HG03432 (cell line): ENCODE results near the gene AKIRIN1.
"Not testable (repeated sequence)": the region's sequence is repeated elsewhere in the genome, so short reads cannot be mapped to it uniquely, and the experiment has no call there.

Experiments
- ATAC-seq: cut with Tn5 transposase; IDR thresholded peaks from one replicate; pipeline ENCODE4 v1.9.1; 2021; ENCODE audit warnings: mild to moderate bottlenecking, moderate library complexity; ENCODE audit not compliant: unreplicated experiment

AKIRIN1 gene

DNA sequence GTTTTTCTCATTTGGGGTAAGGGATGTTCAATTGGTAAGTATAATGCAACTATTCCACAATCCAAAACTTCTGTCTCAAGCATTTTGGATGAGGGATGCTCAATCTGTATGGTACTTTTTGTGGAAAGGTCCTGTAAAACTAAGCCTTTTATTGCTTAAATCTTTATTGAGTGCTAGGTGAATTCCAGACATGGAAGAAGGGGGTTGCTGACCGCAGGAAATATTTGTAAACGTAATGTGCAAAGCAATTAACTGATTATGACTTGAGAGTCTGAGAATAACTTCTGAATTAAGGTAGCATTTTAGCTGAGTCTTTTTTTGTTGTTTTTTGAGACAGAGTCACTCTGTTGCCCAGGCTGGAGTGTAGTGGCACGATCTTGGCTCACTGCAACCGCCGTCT is 3.1 kb downstream of the AKIRIN1 start:
- no peak for ATAC-seq

DNA sequence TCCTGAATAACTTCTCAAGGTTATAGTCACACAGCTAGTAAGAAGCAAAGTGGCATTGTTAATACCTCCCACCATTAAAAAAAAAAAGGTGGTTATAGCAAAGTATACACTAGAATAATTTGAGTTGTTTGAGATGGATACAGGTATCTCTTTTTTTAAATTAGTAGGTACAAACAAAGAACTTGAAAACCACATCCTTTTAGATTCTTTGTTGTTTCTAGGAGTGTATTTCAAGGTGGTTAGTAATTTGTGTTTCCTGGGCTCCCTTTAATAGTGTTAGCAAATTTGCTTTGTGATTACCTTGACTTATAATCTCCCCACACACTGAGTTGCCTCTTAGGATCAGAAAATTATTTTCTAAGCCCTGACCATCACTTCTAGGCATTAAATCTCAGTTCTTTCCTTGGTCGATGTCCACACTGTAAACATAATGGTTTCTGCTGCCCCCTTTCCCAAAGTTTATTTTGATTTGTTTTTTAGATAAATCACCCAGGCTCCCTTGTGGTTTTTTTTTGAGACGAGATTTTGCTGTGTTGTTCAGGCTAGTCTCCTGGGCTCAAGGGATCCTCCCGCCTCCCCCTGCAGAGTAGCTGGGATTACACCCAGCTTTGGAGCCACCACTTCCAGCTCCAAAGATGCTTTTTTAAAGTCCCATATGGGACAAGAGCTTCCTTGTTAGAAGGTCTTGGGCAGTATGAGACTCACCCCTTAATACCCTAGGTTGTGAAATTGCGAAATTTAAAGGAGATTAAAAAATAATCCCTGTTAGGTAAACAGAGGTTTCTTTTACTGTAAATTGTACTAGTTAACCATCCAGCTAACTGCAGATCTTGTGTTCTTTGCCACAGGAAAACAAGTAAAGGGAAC is 6.2 kb downstream of the AKIRIN1 start:
- no peak for ATAC-seq

DNA sequence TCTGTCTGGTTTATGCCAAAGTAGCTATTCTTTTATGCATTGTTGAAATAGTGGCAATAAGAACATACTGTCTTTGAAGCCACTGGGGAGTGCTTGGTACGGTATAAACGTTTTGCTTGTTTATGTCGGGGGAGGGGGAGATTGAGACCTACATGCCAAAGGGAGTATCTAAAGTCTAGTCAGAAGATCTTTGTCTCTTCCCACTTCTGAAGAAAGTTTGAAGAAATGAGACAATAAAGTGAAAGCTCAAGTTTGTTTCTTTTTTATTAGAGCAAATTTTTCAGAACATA is 6.8 kb downstream of the AKIRIN1 start:
- ATAC-seq: no peak

DNA sequence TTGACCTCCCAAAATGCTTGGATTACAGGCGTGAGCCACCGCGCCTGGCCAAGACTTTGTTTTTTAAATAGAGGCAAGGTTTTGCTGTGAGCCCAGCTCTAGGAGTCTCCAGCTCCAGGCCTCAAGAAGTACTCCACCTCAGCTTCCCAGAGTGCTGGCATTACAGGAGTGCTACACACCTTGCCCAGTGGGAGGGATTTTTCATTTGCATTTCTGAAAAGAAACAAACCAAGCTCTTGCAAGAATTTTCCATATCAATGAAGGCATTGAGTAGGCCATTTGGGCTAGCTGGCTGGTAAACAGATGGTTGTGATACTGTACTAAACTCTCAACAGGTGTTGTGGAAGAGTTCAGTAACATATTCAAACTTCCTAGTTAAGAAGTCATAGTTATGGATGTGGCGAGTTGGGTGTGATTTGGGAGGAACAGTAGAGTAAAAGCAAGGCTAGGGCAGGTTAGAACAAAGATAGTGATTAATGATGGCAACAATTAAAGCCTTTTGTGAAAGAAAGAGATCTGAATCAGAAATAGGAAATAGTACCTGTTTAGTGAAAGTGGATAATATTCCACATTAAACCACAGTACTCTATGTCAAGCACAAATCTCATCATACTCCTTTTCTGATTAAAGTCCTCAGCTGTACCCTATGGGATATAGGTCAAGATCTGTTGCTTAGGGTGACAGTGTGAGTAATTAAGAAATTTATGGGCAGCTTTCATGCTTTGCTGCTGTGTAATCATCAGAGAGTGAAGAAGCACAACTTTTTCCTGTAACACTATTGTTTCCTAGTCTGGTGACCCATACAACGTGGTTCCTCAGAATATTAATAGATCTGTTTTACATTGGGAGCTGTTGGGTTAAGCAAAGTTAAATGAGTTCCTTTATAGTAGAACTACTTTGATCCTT is 10.7 kb downstream of the AKIRIN1 start:
- ATAC-seq: no peak

DNA sequence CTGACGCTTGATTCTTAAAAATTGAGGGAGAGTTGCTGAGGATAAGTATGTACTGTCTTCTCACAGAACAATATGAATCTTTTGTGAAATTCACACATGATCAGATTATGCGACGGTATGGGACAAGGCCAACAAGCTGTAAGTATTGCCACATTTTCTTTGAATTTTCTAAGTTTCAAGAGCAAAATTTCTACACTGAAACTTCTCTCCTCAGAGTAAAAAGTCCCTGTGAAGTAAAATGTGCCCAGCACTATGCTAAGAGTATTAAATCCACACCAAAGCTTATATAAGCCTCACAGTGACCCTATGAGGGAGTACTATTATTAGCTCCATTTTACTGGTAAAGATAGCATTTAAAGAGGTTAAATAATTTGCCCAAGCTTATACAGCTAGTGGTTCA is 12.2 kb downstream of the AKIRIN1 start:
- no peak for ATAC-seq

DNA sequence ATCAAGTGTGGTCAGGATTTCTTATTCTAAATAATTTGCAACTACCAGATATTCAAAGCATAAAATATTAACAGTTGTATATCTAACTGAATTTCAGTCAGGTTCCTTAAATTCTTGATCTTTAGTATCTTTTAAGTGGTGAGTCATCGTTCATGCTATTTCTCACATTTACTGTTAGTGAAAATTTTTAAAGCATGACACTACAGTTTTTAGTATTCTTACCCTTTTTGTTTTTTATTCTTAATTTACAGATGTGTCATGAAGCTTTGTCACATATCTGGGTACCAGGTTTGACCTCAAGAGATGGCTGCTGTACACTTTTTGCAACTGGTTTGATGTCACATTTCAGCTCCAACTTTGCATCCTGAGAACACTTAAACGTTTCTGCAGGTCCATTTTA is 12.7 kb downstream of the AKIRIN1 start:
- no peak for ATAC-seq

DNA sequence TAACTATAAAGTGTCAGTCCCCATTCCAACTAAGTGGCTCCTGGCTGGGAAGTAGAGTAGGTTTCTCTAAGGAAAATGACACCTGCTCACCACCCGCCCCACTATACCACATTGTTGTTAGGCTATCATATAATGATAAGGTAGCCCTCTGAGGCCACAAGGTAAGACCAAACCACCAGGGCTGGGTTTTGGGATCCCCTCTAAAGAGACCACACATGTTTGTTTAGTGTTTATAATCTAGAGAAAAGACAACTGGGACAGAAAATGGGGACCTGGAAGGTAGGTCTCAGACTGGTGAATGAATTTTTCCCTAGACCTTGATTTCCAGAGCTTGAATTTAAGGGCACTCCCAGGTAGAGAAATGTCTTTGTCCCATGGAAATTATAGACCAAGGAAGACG is 15.2 kb downstream of the AKIRIN1 start:
- no peak for ATAC-seq

DNA sequence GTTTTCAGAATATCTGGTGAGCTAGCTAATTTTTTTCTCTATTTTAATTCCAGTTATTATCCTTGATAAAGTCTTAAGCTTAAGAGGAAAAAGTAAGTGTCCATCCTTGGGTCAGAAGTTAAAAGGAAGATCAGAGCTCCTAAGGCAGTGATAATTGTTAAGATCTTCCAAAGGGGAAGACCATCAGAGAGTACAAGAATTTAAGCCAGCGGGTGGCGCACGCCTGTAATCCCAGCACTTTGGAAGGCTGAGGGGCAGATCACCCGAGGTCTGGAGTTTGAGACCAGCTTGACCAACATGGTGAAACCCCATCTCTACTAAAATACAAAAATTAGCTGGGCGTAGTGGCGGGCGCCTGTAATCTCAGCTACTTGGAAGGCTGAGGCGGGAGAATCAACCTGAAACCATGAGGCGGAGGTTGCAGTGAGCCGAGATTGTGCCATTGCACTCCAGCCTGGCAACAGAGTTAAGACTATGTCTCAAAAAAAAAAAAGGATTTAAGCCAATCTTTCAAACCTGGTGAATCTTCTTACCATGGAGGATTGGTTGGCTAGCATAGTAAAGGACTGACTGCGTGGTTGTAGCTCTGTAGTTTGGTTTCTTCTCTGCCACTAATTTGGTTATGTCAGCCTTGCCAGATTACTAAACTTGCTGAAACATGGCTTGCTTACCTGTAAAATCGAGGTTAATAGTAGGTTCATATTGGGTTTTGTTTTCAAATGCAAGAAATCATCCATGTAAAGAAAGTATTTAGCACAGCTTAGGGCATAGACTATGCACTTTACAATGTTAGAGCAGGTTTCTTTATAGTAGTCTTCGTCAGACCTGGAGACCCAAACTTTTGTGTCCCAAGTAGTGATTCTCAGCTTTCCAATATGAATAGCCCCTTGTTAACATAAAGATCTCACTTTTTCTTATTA is 15.9 kb downstream of the AKIRIN1 start:
- no peak for ATAC-seq

DNA sequence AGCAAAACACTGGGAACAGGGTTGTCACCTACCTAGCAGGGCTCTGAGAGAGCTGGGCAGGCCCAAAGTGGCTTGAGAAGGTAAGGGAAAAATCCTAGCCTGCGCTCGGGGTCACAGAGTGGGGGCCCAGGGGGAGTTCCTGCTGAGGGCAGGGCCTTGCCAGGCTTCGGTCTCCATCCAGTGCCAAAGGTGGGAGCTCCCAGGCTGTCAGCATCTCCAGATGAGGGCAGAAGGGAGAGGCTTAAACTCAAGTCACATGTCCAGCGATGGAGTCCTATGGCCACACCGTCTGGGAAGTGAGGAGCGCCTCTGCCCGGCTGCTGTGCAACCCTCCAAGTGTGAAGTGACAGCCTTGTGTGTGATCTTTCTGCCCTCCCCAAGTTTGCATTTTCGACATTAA is 23.9 kb downstream of the AKIRIN1 start:
- ATAC-seq: not testable (repeated sequence)

DNA sequence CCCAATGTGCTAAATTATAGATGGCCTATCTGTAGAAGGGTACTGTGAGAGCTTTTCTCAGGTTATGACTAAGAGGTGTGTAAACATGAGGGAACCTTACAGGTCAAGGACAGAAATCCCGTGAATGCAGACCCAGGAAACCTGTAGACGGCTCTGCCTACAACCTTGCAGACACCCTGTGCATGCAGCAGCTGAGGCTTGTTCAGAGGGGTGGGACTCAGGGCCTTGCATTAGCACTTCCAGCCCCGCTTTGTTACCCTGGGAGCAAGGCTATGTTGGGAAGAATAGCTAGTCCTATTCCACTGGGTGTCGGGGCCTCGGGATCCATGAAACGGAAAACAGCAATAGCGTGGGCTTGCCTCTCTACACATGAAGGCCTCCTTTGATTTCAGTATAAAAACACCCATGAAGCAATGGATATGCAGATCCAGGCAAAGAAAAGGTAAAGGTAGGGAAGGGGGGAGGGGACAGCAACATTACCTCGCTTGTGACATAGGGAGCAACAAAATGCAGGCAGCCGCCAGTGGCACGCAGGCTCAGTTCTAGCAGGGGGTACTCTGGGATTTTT is 25.6 kb downstream of the AKIRIN1 start:
- ATAC-seq: no peak

DNA sequence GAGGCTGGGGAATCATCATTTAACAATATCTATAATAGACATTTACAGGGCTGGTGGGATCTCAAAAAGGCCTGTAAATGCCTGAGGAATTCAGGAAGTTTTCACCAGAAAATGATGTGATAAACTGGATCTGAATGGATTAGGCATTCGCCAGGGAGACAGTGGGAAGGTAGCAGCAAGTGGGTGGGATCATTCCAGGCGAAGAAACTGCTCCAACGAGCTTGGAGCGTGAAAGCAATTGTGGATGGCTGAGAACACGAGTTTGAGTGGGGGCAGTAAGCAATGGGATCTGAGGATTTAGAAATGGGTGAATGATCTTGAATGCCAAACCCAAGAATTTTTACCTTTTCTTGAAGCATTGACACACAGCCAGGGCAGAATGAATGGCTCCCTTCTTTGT is 26.2 kb downstream of the AKIRIN1 start:
- ATAC-seq: no peak

DNA sequence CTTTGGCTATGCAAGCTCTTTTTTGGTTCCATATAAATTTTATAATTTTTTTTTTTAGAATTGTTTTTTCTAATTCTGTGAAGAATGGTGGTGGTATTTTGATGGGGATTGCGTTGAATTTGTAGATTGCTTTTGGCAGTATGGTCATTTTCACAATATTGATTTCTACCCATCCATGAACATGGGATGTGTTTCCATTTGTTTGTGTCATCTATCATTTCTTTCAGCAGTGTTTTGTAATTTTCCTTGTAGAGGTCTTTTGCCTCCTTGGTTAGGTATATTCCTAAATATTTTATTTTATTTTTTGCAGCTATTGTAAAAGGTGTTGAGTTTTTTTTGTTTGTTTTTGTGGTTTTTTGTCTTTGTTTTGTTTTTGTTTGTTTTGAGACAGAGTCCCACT is 29.4 kb downstream of the AKIRIN1 start:
- ATAC-seq: not testable (repeated sequence)

DNA sequence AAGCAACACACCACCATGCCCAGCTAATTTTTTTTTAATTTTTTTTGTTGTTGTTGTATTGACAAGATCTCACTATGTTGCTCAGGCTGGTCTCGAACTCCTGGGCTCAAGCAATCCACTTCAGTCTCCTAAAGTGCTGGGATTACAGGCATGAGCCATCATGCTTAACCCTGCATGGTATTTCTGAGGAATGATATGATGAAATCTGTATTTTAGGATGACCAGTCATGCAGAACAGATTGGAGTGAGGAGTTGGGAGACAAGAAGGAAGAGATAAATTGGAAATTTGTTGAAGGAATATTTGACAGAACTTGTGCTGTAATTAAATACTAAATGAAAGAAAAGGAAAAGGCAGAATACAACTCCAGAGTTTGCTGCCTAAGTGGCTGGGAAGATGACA is 30.4 kb downstream of the AKIRIN1 start:
- ATAC-seq: no peak

DNA sequence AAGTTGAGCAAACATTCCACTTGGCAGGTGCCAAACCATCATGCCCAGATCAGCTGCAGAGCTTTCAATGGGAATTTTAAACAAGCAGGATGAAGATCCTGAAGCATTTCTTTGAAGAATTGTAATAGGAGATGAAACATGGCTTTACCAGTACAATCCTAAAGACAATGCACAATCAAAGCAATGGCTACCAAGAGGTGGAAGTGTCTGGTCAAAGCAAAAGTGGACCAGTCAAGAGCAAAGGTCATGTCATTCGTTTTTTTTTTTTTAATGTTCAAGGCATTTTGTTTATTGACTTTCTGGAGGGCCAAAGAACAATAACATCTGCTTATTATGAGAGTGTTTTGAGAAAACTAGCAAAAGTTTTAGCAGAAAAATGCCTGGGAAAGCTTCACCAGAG is 32.1 kb downstream of the AKIRIN1 start:
- ATAC-seq: no peak

DNA sequence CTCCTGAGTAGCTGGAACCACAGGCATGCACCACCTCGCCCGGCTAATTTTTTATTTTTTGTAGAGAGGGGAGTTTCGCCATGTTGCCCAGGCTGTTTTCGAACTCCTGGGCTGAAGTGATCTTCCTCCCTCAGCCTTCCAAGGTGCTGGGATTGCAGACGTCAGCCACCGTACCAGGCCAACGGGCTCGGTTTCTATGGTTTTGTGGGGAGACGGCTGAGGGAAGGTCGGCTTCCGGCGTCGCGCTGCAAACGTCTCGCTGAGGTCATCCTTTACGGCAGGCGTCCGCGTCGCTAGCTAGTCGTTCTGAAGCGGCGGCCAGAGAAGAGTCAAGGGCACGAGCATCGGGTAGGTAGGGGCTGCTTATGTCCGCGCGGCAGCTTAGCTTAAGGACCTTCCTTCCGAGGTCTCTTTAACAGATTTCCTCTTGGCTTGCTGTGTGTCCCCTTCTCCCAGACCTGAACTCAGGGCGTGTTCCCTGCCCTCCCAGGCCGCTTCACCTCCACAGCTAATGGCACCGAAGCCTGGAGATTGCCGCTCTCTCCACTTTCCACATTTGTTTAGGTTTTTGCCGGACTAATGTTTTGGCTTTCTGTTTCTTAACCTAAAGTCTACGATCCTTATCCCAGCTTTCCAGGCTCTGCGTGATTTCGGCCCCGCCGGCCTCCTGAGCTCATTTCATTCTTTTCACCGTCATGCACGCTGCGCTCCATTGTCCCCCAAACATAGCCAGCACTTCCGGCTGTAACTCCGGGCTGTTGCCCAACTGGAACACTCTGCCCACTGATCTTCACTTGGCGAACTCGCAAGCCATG is 35.2 kb downstream of the AKIRIN1 start, which contains the start of gene NDUFS5:
Gene NDUFS5, plus strand, starts transcription at position 300 of the 815 bp plus-strand sequence. CDS start 2,375 bp downstream, outside the sequence.
- peak; percentile 82 for ATAC-seq

DNA sequence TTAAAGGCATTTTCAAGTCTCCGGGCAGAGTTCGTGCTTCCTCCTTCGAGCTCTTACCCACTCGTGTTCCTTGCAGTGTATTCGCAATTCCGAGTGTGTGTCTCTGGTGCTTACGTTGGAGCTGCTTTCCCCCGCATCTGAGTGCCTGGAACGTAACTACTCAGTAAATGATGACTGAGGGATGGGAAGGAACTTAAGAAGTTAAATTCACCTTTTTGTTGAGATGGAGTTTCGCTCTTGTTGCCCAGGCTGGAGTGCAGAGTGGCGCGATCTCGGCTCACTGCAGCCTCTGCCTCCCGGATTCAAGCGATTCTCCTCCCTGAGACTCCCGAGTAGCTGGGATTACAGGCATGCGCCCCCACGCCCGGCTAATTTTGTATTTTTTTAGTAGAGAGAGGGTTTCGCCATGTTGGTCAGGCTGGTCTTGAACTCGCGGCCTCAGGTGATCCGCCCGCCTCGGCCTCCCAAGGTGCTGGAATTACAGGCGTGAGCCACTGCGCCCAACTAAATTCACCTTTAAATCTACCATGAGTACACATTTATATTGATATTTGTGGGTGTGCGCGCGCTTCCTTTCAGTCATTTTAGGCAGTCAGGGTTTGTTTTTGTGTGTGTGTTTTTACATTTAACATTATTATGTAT is 35.9 kb downstream of the AKIRIN1 start:
- no peak for ATAC-seq

DNA sequence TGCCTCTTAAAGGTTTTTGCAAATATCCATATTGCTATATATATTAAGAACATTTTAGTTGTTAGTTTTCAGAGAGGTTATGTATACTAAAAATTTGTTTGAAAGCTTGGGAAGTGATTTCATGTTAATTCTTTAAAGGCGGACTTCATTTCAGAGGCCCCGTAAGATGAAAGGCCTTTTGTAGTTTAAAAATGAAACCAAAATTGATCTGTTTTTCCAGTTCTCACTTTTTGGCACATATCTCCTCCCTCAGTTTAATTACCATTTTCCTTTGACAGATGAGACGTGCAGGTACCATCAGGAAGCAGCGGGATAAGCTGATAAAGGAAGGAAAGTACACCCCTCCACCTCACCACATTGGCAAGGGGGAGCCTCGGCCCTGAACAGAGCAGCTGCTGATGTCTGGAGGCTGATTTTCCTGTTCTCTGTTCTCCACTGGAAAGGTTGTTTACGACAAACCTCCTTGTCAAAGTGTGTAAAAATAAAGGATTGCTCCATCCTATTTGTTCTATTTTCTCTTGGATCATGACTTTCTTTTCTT is 43.1 kb downstream of the AKIRIN1 start:
- no peak for ATAC-seq

DNA sequence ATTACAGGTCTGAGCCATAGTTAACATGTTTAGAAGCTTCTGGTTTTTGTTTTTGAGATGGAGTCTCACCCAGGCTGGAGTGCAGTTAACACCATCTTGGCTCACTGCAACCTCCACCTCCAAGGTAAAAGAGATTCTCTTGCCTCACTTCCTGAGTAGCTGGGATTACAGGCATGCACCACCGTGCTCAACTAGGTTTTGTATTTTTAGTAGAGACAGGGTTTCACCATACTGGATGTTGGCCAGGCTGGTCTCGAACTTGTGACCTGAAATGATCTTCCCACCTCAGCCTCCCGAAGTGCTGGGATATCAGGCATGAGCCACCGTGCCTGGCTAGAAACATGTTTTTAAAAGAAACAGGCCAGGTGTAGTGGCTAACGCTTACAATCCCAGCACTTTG is 45.6 kb downstream of the AKIRIN1 start:
- no peak for ATAC-seq

DNA sequence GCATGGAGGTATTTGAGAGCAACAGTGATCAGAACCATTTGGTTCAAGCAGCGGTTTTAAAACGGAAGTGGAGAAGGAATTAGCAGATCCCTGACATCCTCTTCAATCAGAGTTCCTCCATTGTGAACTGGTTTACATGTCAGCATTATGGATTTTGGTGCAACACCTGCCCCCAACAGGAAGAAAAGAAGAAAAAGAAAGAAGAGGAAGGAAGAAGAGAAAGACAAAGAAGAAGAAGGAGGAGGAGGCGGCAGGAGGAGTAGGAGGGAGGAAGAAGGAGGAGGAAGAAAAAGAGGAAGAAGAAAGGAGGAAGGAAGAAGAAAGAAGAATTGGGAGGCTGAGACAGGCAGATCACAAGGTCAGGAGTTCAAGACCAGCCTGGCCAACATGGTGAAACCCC is 52.4 kb downstream of the AKIRIN1 start:
- no peak for ATAC-seq
